T-helper 22 cell (primary cell): ENCODE results near the gene BEST2.

ENCODE experiments used
- DNase-seq: peaks from one replicate; pipeline ENCODE4 v3.0.0-alpha.2; 2020; ENCODE audit warnings: low read depth

Gene BEST2

GRCh38 chr19:12730064-12730463 lies 21.5 kb upstream of the BEST2 start:
- no peak for DNase-seq

- DNase-seq = no peak
Measured at GRCh38 chr19:12731337-12731736, 20.3 kb upstream of the BEST2 start.

- peak; percentile 9 for DNase-seq
Measured at GRCh38 chr19:12733369-12734214, 18.0 kb upstream of the BEST2 start.

- DNase-seq = peak; percentile 68
Measured at GRCh38 chr19:12736995-12737834, 14.4 kb upstream of the BEST2 start, which contains the start of gene GET3. TSS of gene GET3 (plus strand) at chr19:12737497. CDS start at chr19:12737506, 9 bp downstream.

- no peak for DNase-seq
Measured at GRCh38 chr19:12737835-12738351, 13.7 kb upstream of the BEST2 start.

GRCh38 chr19:12745166-12745897 lies 6.3 kb upstream of the BEST2 start:
- DNase-seq = no peak

- DNase-seq = no peak
Measured at GRCh38 chr19:12748489-12748888, 3.1 kb upstream of the BEST2 start.

- DNase-seq = no peak
Measured at GRCh38 chr19:12749938-12750521, 1.6 kb upstream of the BEST2 start.

GRCh38 chr19:12750851-12751250 lies 740 bp upstream of the BEST2 start:
- no peak for DNase-seq

- DNase-seq = no peak
Measured at GRCh38 chr19:12752056-12752781, 628 bp downstream of the BEST2 start.

GRCh38 chr19:12754465-12755196 lies 3.0 kb downstream of the BEST2 start:
- no peak for DNase-seq

- DNase-seq = no peak
Measured at GRCh38 chr19:12756150-12756883, 4.7 kb downstream of the BEST2 start.

GRCh38 chr19:12757544-12758274 lies 6.1 kb downstream of the BEST2 start:
- peak; percentile 36 for DNase-seq

- no peak for DNase-seq
Measured at GRCh38 chr19:12759686-12760085, 8.1 kb downstream of the BEST2 start.

- DNase-seq = no peak
Measured at GRCh38 chr19:12763100-12763499, 11.5 kb downstream of the BEST2 start.

GRCh38 chr19:12764698-12765097 lies 13.1 kb downstream of the BEST2 start:
- DNase-seq = no peak

GRCh38 chr19:12766051-12766521 lies 14.5 kb downstream of the BEST2 start:
- DNase-seq = no peak

GRCh38 chr19:12767150-12767549 lies 15.6 kb downstream of the BEST2 start:
- no peak for DNase-seq

- no peak for DNase-seq
Measured at GRCh38 chr19:12767666-12768065, 16.1 kb downstream of the BEST2 start.
